ENCODE data around the gene LAMTOR4. TPM values are rescaled to one million over a fixed set of nuclear protein-coding genes. Genes with fewer than 3 reads are reported as not detected.

LAMTOR4 gene
- polyA plus RNA-seq, 1 donor (not counting 4 experiments of a cell fraction or from before 2014, with no cell fraction given): 99.2 TPM

DNA sequence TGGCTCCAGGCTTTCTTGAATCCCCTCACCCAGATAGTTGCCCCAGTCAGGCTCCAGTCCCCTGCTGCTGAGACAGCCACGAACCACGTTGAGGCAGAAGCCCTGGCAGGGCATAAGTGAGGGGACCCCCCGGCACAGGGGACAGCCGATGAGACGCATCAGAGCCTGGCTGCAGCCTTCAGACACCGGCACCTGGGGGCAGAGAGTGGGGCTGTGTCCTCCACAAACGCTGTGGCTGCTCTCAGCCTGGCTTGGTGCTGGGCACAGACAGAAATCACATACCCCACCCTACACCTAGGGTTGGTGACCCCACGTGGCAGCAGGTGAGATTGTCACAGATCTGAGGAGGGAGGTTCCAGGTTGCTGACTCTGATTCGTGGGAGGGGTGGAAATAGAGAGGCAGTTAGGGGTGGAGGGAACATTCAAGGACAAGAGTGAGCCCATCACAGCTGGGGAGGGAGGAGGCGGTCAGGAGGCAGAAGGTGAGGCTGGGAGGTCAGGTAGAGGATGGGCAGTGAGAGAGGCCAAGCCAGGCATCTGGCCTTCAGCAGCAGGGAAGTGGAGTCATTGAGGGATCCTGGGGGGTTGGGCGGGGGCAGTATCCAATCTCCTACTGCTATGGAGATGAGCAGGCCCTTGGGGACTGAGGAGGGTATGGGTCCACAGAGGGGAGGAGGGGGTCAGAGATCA lies 25.2 kb downstream of the LAMTOR4 start:
- Histone ChIP-seq H3K9me3 (ENCODE audit: control insufficient read depth, low read depth, low read length) (peaks cover 1% of the 10 kb centered on the region), H3K79me2 (ENCODE audit: control insufficient read depth, insufficient read depth, low read length) (no peaks in the 10 kb centered on the region), H3K27me3 (ENCODE audit: control insufficient read depth, extremely low read depth, insufficient read depth, low read length) (peaks cover 14% of the 10 kb centered on the region), H3K4me3 (ENCODE audit: control insufficient read depth in 2 of 3, extremely low read depth in 1 of 3, insufficient read depth in 2 of 3, low read depth in 1 of 3, low read length in 3 of 3) (no peak overlapping the region), H2AFZ (ENCODE audit: control insufficient read depth, low read length) (no peak overlapping the region), H3K4me2 (ENCODE audit: control insufficient read depth, extremely low read depth, insufficient read depth, low read depth, low read length) (no peak overlapping the region), H3K36me3 (ENCODE audit: control insufficient read depth in 2 of 2, extremely low read depth in 1 of 2, insufficient read depth in 2 of 2, low read length in 2 of 2) (no peaks in the 10 kb centered on the region), H3K4me1 (ENCODE audit: control insufficient read depth, extremely low read depth, insufficient read depth, low read length) (no peaks in the 10 kb centered on the region), H3K9me1 (ENCODE audit: control insufficient read depth, extremely low read depth, insufficient read depth, low read length) (no peaks in the 10 kb centered on the region), H3K27ac (ENCODE audit: control insufficient read depth, insufficient read depth, low read length) (no peak overlapping the region), H4K20me1 (ENCODE audit: control insufficient read depth, extremely low read depth, insufficient read depth, low read length) (no peaks in the 10 kb centered on the region), H3K9ac (ENCODE audit: control insufficient read depth, extremely low read depth, insufficient read depth, low read length) (no peak overlapping the region)
- dilution Hi-C loops (cut with MboI; ENCODE audit: extremely low pct_ligation_motif_present, low sequenced_read_pairs): no loop called here
- DNase-seq (ENCODE audit: low read depth, low spot score) (no peak), FAIRE-seq (no peak)
- no peak for TF ChIP-seq EZH2 (IDR thresholded peaks at IDR 0.05; ENCODE audit: low read length)
- TF ChIP-seq, protein P1, sequence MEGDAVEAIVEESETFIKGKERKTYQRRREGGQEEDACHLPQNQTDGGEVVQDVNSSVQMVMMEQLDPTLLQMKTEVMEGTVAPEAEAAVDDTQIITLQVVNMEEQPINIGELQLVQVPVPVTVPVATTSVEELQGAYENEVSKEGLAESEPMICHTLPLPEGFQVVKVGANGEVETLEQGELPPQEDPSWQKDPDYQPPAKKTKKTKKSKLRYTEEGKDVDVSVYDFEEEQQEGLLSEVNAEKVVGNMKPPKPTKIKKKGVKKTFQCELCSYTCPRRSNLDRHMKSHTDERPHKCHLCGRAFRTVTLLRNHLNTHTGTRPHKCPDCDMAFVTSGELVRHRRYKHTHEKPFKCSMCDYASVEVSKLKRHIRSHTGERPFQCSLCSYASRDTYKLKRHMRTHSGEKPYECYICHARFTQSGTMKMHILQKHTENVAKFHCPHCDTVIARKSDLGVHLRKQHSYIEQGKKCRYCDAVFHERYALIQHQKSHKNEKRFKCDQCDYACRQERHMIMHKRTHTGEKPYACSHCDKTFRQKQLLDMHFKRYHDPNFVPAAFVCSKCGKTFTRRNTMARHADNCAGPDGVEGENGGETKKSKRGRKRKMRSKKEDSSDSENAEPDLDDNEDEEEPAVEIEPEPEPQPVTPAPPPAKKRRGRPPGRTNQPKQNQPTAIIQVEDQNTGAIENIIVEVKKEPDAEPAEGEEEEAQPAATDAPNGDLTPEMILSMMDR (optimal IDR thresholded peaks at IDR 0.05 in 1 of 3, IDR thresholded peaks at IDR 0.05 in 1 of 3, conservative IDR thresholded peaks at IDR 0.05 in 1 of 3; ENCODE audit: extremely low read depth in 1 of 3, insufficient read depth in 2 of 3, low read length in 3 of 3): peak in 1 of 3 experiments; percentile 4

DNA sequence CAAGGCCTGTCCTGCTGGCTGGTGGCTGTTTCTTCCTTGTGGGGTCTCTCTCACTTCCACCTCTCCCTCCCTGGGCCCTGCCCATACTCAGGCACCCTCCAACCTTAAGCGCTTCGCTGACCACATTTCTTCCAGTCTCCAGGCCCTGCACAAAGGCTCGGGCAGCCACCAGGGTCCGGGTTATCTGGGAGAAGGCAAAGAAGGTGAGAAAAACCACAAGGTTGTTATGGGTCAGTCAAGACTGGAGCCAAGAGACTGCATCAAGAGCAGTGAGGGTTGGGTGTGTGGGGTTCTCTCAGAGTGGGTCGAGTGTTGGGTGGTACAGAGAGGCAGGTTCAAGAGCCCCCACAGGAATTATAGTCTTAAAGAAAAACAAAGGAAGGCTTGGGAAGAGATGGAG lies 25.9 kb downstream of the LAMTOR4 start:
- H2AFZ ChIP-seq (ENCODE audit: control insufficient read depth, low read length): no peak overlapping the region
- no peak for TF ChIP-seq EZH2 (IDR thresholded peaks at IDR 0.05; ENCODE audit: low read length)
- TF ChIP-seq, protein P1 (optimal IDR thresholded peaks at IDR 0.05 in 1 of 3, IDR thresholded peaks at IDR 0.05 in 1 of 3, conservative IDR thresholded peaks at IDR 0.05 in 1 of 3; ENCODE audit: extremely low read depth in 1 of 3, insufficient read depth in 2 of 3, low read length in 3 of 3): no peak
- H3K9ac ChIP-seq (ENCODE audit: control insufficient read depth, extremely low read depth, insufficient read depth, low read length): no peak overlapping the region
- peaks cover 1% of the 10 kb centered on the region for H3K9me3 ChIP-seq (ENCODE audit: control insufficient read depth, low read depth, low read length)
- peaks cover 14% of the 10 kb centered on the region for H3K27me3 ChIP-seq (ENCODE audit: control insufficient read depth, extremely low read depth, insufficient read depth, low read length)
- FAIRE-seq: no peak
- H3K9me1 ChIP-seq (ENCODE audit: control insufficient read depth, extremely low read depth, insufficient read depth, low read length): no peaks in the 10 kb centered on the region
- H4K20me1 ChIP-seq (ENCODE audit: control insufficient read depth, extremely low read depth, insufficient read depth, low read length): no peaks in the 10 kb centered on the region
- DNase-seq (ENCODE audit: low read depth, low spot score): no peak
- no peak overlapping the region for H3K4me2 ChIP-seq (ENCODE audit: control insufficient read depth, extremely low read depth, insufficient read depth, low read depth, low read length)
- H3K79me2 ChIP-seq (ENCODE audit: control insufficient read depth, insufficient read depth, low read length): no peaks in the 10 kb centered on the region
- dilution Hi-C loops (cut with MboI; ENCODE audit: extremely low pct_ligation_motif_present, low sequenced_read_pairs): no loop called here
- no peaks in the 10 kb centered on the region for H3K4me1 ChIP-seq (ENCODE audit: control insufficient read depth, extremely low read depth, insufficient read depth, low read length)
- H3K27ac ChIP-seq (ENCODE audit: control insufficient read depth, insufficient read depth, low read length): no peak overlapping the region
- no peaks in the 10 kb centered on the region for H3K36me3 ChIP-seq (ENCODE audit: control insufficient read depth in 2 of 2, extremely low read depth in 1 of 2, insufficient read depth in 2 of 2, low read length in 2 of 2)
- no peak overlapping the region for H3K4me3 ChIP-seq (ENCODE audit: control insufficient read depth in 2 of 3, extremely low read depth in 1 of 3, insufficient read depth in 2 of 3, low read depth in 1 of 3, low read length in 3 of 3)

All from keratinocyte (primary cell).